HCT116 (cell line): ENCODE measurements around the gene EHBP1.

Experiments used
- ATF3 ChIP-seq: IDR thresholded peaks from 2 replicates; pipeline ENCODE4 v1.6.1; 2012
- CTCF ChIP-seq, 3 experiments: fragments of 200-600 bp in 1 of 3; sonication (generic) in 1 of 3; IDR thresholded peaks in 2 of 3; conservative IDR thresholded peaks in 1 of 3; 2 replicates each; pipeline ENCODE4 v1.5.1; 2012 to 2017; ENCODE audit warnings: low read depth in 2 of 3, low read length in 2 of 3, antibody characterized with exemption in 1 of 3, borderline replicate concordance in 1 of 3, control low read depth in 1 of 3, mild to moderate bottlenecking in 1 of 3, mixed read lengths in 1 of 3, mixed run types in 1 of 3, moderate library complexity in 1 of 3; ENCODE audit not compliant: insufficient read depth in 1 of 3
- EZH2phosphoT487 ChIP-seq: fragments of 200-600 bp; IDR thresholded peaks from 2 replicates; pipeline ENCODE4 v1.6.1; 2018; ENCODE audit warnings: antibody characterized with exemption, borderline replicate concordance
- JUND ChIP-seq: IDR thresholded peaks from 2 replicates; pipeline ENCODE4 v1.6.1; 2012
- MAX ChIP-seq: IDR thresholded peaks from 2 replicates; pipeline ENCODE4 v1.6.1; 2012
- POLR2A ChIP-seq: IDR thresholded peaks from 2 replicates; pipeline ENCODE4 v1.7.0; 2011; ENCODE audit warnings: borderline replicate concordance; ENCODE audit not compliant: insufficient read depth, insufficient read length; ENCODE audit errors: extremely low read depth
- POLR2AphosphoS5 ChIP-seq: IDR thresholded peaks from 2 replicates; pipeline ENCODE4 v1.6.1; 2011; ENCODE audit warnings: mild to moderate bottlenecking, low read depth, low read length, moderate library complexity
- RAD21 ChIP-seq: IDR thresholded peaks from 2 replicates; pipeline ENCODE4 v1.6.1; 2012; ENCODE audit warnings: low read depth, mild to moderate bottlenecking
- REST ChIP-seq: IDR thresholded peaks from 2 replicates; pipeline ENCODE4 v1.6.1; 2012; ENCODE audit warnings: low read depth
- SIN3A ChIP-seq: IDR thresholded peaks from 2 replicates; pipeline ENCODE4 v1.6.1; 2012; ENCODE audit warnings: low read depth
- SP1 ChIP-seq: IDR thresholded peaks from 2 replicates; pipeline ENCODE4 v1.6.1; 2012; ENCODE audit warnings: low read depth
- YY1 ChIP-seq: IDR thresholded peaks from 2 replicates; pipeline ENCODE4 v1.6.1; 2011; ENCODE audit warnings: low read length, low read depth, moderate library complexity, mild to moderate bottlenecking; ENCODE audit not compliant: insufficient replicate concordance; ENCODE audit errors: extremely low read depth

DNA sequence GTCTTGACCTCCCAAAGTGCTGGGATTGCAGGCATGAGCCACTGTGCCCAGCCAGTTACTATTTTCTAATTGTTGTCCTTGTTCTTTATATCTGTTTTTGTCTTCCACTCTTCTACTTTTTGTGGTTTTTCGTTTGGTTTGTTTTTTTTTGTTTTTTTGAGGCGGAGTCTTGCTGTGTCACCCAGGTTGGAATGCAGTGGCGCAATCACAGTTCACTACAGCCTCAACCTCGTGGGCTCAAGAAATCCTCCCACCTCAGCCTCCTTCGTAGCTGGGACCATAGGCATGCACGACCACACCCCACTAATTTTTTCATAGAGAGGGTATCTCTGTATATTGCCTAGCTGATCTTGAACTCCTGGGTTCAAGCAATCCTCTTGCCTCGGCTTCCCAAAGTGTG, 100.7 kb downstream of the EHBP1 start:
- no peak for TF ChIP-seq CTCF (IDR thresholded peaks at IDR 0.05 in 2 of 3, conservative IDR thresholded peaks at IDR 0.05 in 1 of 3; ENCODE audit: borderline replicate concordance in 1 of 3, insufficient read depth in 1 of 3, low read depth in 2 of 3, low read length in 2 of 3)
- no peak for TF ChIP-seq REST
- no peak for TF ChIP-seq POLR2A
- 0 out of 2 replicates have a peak, but pooled peaks have one; percentile 9 for TF ChIP-seq SP1
- TF ChIP-seq EZH2phosphoT487: no peak
- no peak for TF ChIP-seq RAD21
- no peak for TF ChIP-seq SIN3A
- no peak for TF ChIP-seq YY1
- 0 out of 2 replicates have a peak, but pooled peaks have one; percentile 16 for TF ChIP-seq JUND
- no peak for TF ChIP-seq MAX
- no peak for TF ChIP-seq ATF3
- no peak for TF ChIP-seq POLR2AphosphoS5
